Ovary (tissue), 9 donors: ENCODE results near the gene RGS17. TPM values are rescaled to one million over a fixed set of nuclear protein-coding genes. Genes with fewer than 3 reads are reported as not detected.
"Not testable (repeated sequence)": the region's sequence is repeated elsewhere in the genome, so short reads cannot be mapped to it uniquely, and the experiment has no call there.

Experiments used
- DNase-seq, 5 donors: peaks; one replicate each; pipeline ENCODE4 v3.0.0-alpha.2; 2019 to 2020
- H3K27ac ChIP-seq, 2 donors: fragments of 200-600 bp; one replicate each; pipeline versions ENCODE4 v1.5.1 to v1.8.0; 2019 to 2022
- H3K27me3 ChIP-seq: fragments of 200-600 bp; one replicate; pipeline ENCODE4 v1.8.0; 2022
- H3K36me3 ChIP-seq: fragments of 200-600 bp; sonication (generic); one replicate; pipeline ENCODE4 v1.5.1; 2019
- H3K4me1 ChIP-seq: one replicate; pipeline ENCODE4 v1.8.1; 2013; ENCODE audit warnings: mild to moderate bottlenecking, moderate library complexity; ENCODE audit not compliant: insufficient read depth
- H3K4me3 ChIP-seq: fragments of 200-600 bp; sonication (generic); one replicate; pipeline ENCODE4 v1.5.1; 2017
- H3K9me3 ChIP-seq, 2 donors: fragments of 200-600 bp in 1 of 2; sonication (generic) in 1 of 2; one replicate each; pipeline versions ENCODE4 v1.5.1 to v1.8.1; 2013 to 2019; ENCODE audit warnings: mild to moderate bottlenecking in 1 of 2, moderate library complexity in 1 of 2
- CTCF ChIP-seq, 3 donors: fragments of 450-650 bp in 2 of 3; fragments of 200-600 bp in 1 of 3; IDR thresholded peaks; one replicate each; pipeline versions ENCODE4 v1.5.1 to v1.8.0; 2016 to 2022; ENCODE audit warnings: antibody characterized with exemption in 3 of 3, mild to moderate bottlenecking in 1 of 3
- EP300 ChIP-seq: sonication (generic); formaldehyde crosslinking; IDR thresholded peaks from one replicate; pipeline ENCODE4 v1.6.1; 2017; ENCODE audit warnings: antibody characterized with exemption
- POLR2A ChIP-seq: fragments of 450-650 bp; IDR thresholded peaks from one replicate; pipeline ENCODE4 v1.6.1; 2017; ENCODE audit warnings: antibody characterized with exemption, mild to moderate bottlenecking, moderate library complexity
- WGBS, 3 donors: extraction: QIAGEN DNeasy Blood & Tissue Kit in 1 of 3; methylation state at CpG; one replicate each; pipeline versions ENCODE4 v1.1.5 to v1.1.7; 2013 to 2017; 5-methylcytosine and 5-hydroxymethylcytosine counted together
- intact Hi-C, 4 donors: fragments of 100-400 bp; cut with DNase I; formaldehyde crosslinking; loops; one replicate each; pipeline versions ENCODE4 v1.11.0 to v1.15.1; 2022 to 2023
- polyA plus RNA-seq, 2 donors: library from polyadenylated mRNA; stranded (reverse); fragments of 200-250 nt in 1 of 2; fragments of 350-450 nt in 1 of 2; fragmentation: Illumina TruSeq in 1 of 2; extraction: RNeasy Lipid Tissue Mini Kit (QIAGEN cat#74804) in 1 of 2; gene quantifications; one replicate each; pipeline ENCODE4 v1.2.3, GENCODE V29; 2013 to 2014
- total RNA-seq, 7 donors: library from RNA; depleted of rRNA in 2 of 7; stranded (reverse); fragments of >200 nt in 2 of 7; fragmentation: NEBNext Ultra II Directional in 3 of 7; extraction: Animal tissue kit (Norgen Biotek cat#: 25700) in 3 of 7; gene quantifications; one replicate each; pipeline versions ENCODE4 v1.1.0 to v1.2.4, GENCODE V29; 2016 to 2023
- donor health status: DM: no; HTN: no; CAD: no; lungs with moderate emphysema.
- donor health status: DM: no; HTN: no; CAD: no.
- donor health status: Bipolar disorder and iron deficiency.
- donor health status: DM: yes; HTN: yes; CAD: no.
- donor health status: DM: no; HTN: no; CAD: no.
- donor health status: DM: yes; HTN: yes; CAD: no.

RGS17 gene
- total and polyA plus RNA-seq, 9 donors, result 0.30 to 0.95 (median 0.46) TPM

DNA sequence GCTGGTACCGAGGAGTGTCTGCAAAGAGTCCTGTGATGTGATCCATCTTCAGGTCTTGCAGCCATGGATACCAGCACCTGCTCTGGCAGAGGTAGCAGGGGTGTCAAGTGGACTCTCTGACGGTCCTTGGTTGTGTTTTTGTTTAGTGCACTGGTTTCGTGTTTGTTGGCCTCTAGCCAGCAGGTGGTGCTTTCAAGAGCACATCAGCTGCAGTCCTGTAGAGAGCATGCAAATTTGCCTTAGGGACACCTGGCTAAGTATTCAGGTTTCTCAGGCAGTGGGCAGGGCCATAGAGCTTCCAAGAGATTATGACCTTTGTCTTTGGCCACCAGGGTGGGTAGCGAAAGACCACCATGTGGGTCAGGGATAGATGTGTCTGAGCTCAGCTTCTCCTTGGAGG is 14.5 kb upstream of the RGS17 start:
- Histone ChIP-seq H3K36me3 (no peaks in the 10 kb centered on the region), H3K9me3 (no peaks in the 10 kb centered on the region), H3K4me3 (no peak overlapping the region), H3K27me3 (no peaks in the 10 kb centered on the region), H3K27ac (no peak overlapping the region), H3K4me1 (no peaks in the 10 kb centered on the region)
- DNase-seq, result no peak
- WGBS, 3 donors, result 71 to 75% (median 72%) methylated on average over 4 of the region's 4 CpGs
- no peak for TF ChIP-seq POLR2A
- no peak for TF ChIP-seq CTCF (IDR thresholded peaks at IDR 0.05)
- TF ChIP-seq EP300, result no peak
- intact Hi-C loops, result no loop called here

DNA sequence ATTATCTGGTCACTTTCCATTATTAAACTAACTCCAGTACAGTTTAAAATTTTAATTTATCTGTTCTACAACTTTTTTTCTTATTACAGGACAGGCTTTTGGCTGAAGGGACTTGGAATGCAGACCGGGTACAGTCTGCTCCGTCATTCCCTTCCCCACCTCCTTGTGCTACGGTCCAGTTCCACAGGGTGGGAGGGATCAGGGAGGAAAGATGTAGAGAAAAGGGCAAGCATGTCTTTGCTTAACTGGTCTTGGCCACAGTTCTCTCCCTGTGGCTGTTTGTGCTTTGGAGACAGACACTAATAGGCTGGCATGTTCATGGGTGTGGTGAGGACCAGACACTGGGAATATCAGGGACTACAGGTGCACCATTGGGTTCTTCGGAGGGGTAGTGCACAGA is 12.1 kb upstream of the RGS17 start:
- Histone ChIP-seq H3K27ac (no peak overlapping the region), H3K4me1 (no peaks in the 10 kb centered on the region), H3K27me3 (no peaks in the 10 kb centered on the region), H3K36me3 (no peaks in the 10 kb centered on the region), H3K9me3 (no peaks in the 10 kb centered on the region), H3K4me3 (no peak overlapping the region)
- TF ChIP-seq EP300 (no peak), CTCF (IDR thresholded peaks at IDR 0.05) (no peak), POLR2A (no peak)
- intact Hi-C loops, result no loop called here
- 35 to 42% (median 40%) methylated on average over 4 of the region's 4 CpGs for WGBS, 3 donors
- no peak for DNase-seq

GRCh38 chr6:153140299-153140698 is 9.2 kb upstream of the RGS17 start:
- WGBS, 3 donors, result 42 to 56% (median 56%) methylated on average over 2 of the region's 2 CpGs
- H3K4me3 ChIP-seq, result no peak overlapping the region
- intact Hi-C loops, result no loop called here
- no peaks in the 10 kb centered on the region for H3K9me3 ChIP-seq
- H3K27me3 ChIP-seq, result no peaks in the 10 kb centered on the region
- DNase-seq, result no peak
- no peaks in the 10 kb centered on the region for H3K36me3 ChIP-seq
- H3K27ac ChIP-seq, result no peak overlapping the region
- H3K4me1 ChIP-seq, result no peaks in the 10 kb centered on the region
- TF ChIP-seq EP300 (no peak), CTCF (IDR thresholded peaks at IDR 0.05) (no peak), POLR2A (no peak)

GRCh38 chr6:153138930-153139329 is 7.8 kb upstream of the RGS17 start:
- Histone ChIP-seq H3K4me3 (no peak overlapping the region), H3K9me3 (no peaks in the 10 kb centered on the region), H3K4me1 (no peaks in the 10 kb centered on the region), H3K27ac (no peak overlapping the region), H3K27me3 (no peaks in the 10 kb centered on the region), H3K36me3 (no peaks in the 10 kb centered on the region)
- DNase-seq, result no peak
- no peak for TF ChIP-seq POLR2A
- TF ChIP-seq EP300, result no peak
- no peak for TF ChIP-seq CTCF (IDR thresholded peaks at IDR 0.05)
- intact Hi-C loops, result no loop called here
- WGBS, 3 donors, result 76 to 90% (median 89%) methylated on average over 1 of the region's 1 CpG

DNA sequence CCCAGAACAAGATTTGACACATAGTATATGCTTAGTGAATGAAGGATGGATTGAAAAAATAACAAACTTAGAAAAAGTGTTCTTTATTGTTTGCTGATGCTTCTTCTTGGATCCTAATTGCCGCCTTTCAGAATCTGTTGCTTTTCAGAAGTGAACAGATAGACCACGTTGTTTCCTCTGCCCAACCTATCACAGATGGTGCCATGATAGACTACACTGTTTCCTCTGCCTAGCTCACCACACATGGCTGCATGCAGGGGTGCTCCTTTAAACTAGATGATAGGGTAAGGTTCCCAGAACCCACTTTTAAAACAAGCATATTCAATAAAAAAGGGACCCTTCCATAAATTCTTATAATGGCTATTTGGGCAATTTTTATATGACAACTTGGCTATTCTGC is 4.6 kb upstream of the RGS17 start:
- Histone ChIP-seq H3K27me3 (no peaks in the 10 kb centered on the region), H3K9me3 (no peaks in the 10 kb centered on the region), H3K4me3 (no peak overlapping the region), H3K4me1 (no peaks in the 10 kb centered on the region), H3K27ac (no peak overlapping the region), H3K36me3 (no peaks in the 10 kb centered on the region)
- 75 to 92% (median 79%) methylated on average over 2 of the region's 2 CpGs for WGBS, 3 donors
- intact Hi-C loops, result no loop called here
- no peak for DNase-seq
- TF ChIP-seq EP300 (no peak), CTCF (IDR thresholded peaks at IDR 0.05) (no peak), POLR2A (no peak)

- H3K27ac ChIP-seq, H3K27me3 ChIP-seq, H3K36me3 ChIP-seq, intact Hi-C loops, DNase-seq, H3K9me3 ChIP-seq, H3K4me1 ChIP-seq, H3K4me3 ChIP-seq: not testable (repeated sequence)
- WGBS, 3 donors, result 94 to 97% (median 96%) methylated on average over 24 to 30 of the region's 30 CpGs
Observed at GRCh38 chr6:153133667-153134066, 2.6 kb upstream of the RGS17 start.
